Fibroblast of the aortic adventitia (primary cell): ENCODE measurements around the gene PTBP2. TPM values are rescaled to one million over a fixed set of nuclear protein-coding genes. Genes with fewer than 3 reads are reported as not detected.

ENCODE experiments used
- DNase-seq: peaks from one replicate; pipeline ENCODE4 v3.0.0-alpha.2; 2010; ENCODE audit warnings: low read depth
- H3K4me3 ChIP-seq: 2 replicates; pipeline ENCODE4 v1.5.1; 2011; ENCODE audit warnings: low read depth, mild to moderate bottlenecking, control low read depth, low read length, moderate library complexity
- CTCF ChIP-seq: IDR thresholded peaks from 2 replicates; pipeline ENCODE4 v1.5.1; 2011; ENCODE audit warnings: mild to moderate bottlenecking, low read length, control low read depth, inconsistent platforms; ENCODE audit not compliant: insufficient read depth
- total RNA-seq: library from RNA; depleted of rRNA; stranded (reverse); fragments of >200 nt; gene quantifications from 2 replicates; pipeline ENCODE4 v1.2.3, GENCODE V29; 2012; ENCODE audit warnings: low replicate concordance

The PTBP2 gene
- 41.7 and 58.9 TPM in 2 replicates for total RNA-seq

GRCh38 chr1:96721416-96722160 lies at the start of gene PTBP2:
PTBP2 (plus strand) TSS chr1:96721784; CDS start chr1:96721865, 81 bp downstream.
- TF ChIP-seq CTCF = no peak
- DNase-seq = peak; percentile 66
- H3K4me3 ChIP-seq = peak within 1 kb of the TSS; percentile 94

GRCh38 chr1:96674915-96675314 lies 46.7 kb upstream of the PTBP2 start:
- TF ChIP-seq CTCF = no peak
- no peak overlapping the region for H3K4me3 ChIP-seq
- no peak for DNase-seq

GRCh38 chr1:96682056-96682455 lies 39.5 kb upstream of the PTBP2 start:
- no peak overlapping the region for H3K4me3 ChIP-seq
- TF ChIP-seq CTCF = no peak
- DNase-seq = no peak

- no peak for DNase-seq
- TF ChIP-seq CTCF = no peak
- no peak overlapping the region for H3K4me3 ChIP-seq
These were observed 37.7 kb upstream of the PTBP2 start for GRCh38 chr1:96683931-96684330.

GRCh38 chr1:96684744-96685143 lies 36.8 kb upstream of the PTBP2 start:
- H3K4me3 ChIP-seq = no peak overlapping the region
- TF ChIP-seq CTCF = no peak
- no peak for DNase-seq

GRCh38 chr1:96688767-96689166 lies 32.8 kb upstream of the PTBP2 start:
- H3K4me3 ChIP-seq = no peak overlapping the region
- TF ChIP-seq CTCF = no peak
- no peak for DNase-seq

GRCh38 chr1:96695954-96696353 lies 25.6 kb upstream of the PTBP2 start:
- TF ChIP-seq CTCF = no peak

More at GRCh38 chr1:96695954-96696353, 25.6 kb upstream of the PTBP2 start:
- no peak overlapping the region for H3K4me3 ChIP-seq
- no peak for DNase-seq
